ENCODE data around the gene MCM3AP. TPM values are rescaled to one million over a fixed set of nuclear protein-coding genes. Genes with fewer than 3 reads are reported as not detected.

Gene MCM3AP
- total and polyA plus RNA-seq, 9 of the 15 experiments (the other 6 are each of a cell fraction or from before 2014, with no cell fraction given): 6.5 to 179 (median 69.6) TPM

GRCh38 chr21:46264690-46265144 lies 20.7 kb downstream of the MCM3AP start (continued):
- TF ChIP-seq ZNF407 (IDR thresholded peaks at IDR 0.05; ENCODE audit: low read depth) (no peak), ETV1 (tag; conservative IDR thresholded peaks at IDR 0.05; ENCODE audit: low read depth) (no peak), USF2 (CRISPR knock-in tag; IDR thresholded peaks at IDR 0.05) (no peak), PKNOX1 (IDR thresholded peaks at IDR 0.05) (no peak), PREB (CRISPR knock-in tag; IDR thresholded peaks at IDR 0.05) (no peak), CHD4 (IDR thresholded peaks at IDR 0.05; ENCODE audit: insufficient read depth, insufficient replicate concordance, low read depth, low read length, poor library complexity, severe bottlenecking) (no peak)

Data from K562 (cell line).